ENCODE measurements around the gene LCE2A.

LCE2A gene

DNA sequence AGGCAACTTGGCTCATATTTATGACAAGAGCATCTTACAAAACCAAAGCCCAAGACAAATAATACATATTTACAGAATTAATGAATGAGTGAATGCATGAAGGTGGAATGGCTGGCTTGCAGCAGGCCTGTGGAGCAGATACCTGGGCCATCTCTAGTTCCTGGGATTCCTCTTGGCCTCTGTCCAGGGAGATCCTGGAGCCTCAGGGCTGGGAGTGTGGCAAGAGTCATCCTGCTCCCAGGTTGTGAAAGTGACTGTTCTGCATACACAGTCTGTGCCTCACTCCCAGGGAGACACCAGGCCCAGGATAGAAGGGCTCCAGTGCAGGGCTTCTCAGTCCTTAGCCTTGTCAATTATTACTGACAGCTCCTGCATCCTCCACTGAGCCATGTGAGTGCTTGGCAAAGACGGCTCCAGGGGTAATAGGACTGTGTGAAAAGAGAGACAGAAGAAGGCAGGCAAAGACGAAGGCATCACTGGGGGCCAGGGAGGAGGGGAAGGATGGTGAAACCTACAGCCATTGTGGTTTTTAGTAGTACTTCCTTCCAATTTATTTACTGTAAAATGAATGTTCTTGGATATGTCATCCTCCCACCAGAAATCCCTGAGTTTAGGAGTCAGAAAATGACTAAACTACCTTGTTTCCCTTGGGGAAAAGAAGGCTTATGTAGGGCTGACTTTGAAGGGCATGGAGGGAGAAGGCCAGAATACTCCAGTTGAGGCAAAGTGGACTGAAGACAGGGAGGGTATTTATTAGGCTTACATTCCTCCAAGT, 45.4 kb downstream of the LCE2A start:
- DNase-seq = no peak

DNA sequence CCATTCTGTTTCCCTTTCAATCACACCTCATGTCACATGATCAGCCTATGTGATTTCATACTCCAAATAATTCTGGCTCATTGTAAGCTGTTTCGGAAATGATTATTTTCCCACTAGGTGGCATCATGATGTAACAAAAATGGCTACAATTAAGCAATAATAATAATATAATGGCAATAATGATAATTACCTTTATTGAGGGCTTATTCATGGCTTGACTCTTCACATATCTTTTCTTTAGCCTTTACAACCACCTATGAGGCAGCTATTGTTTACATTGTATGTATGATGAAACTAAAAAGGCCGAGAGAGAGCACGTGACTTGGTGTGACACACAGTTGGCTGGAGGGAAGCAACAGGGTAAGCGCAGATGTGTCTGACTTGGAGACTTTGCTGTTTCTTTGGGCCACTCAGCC, 47.2 kb downstream of the LCE2A start:
- no peak for DNase-seq

DNA sequence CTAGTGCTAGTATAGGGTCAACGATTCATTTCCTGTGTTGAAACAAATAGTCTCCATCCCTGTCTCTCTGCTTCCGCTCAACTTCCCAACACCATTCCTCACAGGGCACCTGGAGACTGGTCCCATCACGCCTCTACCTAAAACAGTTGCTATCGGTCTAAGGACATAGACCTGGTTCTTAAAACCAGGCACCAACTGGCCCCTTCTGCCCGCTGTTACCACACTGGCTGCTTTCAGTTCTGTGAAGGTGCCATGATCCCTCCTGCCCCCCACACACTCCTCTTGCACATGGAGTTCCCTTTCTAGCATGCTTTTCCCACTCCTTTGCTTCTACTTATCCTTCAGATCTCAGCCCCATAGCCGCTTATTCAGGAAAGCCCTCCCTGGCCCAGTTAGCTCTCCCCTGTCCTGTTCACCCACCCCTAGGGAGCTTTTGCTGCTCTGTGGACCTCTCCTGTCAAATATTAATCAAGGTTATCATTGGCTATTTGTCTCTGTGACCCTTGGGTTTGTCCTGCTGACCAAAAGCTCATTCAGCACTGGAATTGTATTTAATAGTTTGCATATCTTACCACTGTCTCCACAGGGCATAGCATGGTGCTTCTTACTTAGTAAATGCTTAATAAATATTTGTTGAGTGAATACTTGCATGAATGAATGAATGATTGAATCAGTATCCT, 47.8 kb downstream of the LCE2A start:
- no peak for DNase-seq

DNA sequence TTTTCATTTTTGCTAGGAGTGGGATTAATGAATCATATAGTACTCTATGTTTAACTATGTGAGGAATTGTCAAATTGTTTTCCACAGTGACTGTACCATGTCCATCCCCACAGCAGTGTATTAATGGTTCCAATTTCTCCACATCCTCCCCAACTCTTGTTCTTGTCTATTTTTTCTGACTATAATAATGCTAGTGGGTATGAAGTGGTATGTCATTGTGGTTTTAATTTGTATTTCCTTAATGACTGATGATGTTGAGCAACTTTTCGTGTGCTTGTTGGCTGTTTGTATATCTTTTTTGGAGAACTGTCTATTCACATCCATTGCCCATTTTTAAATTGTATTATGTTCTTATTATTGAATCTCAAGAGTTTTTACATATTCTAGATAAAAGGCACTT, 49.7 kb downstream of the LCE2A start:
- DNase-seq = no peak

Measured in NK-92 treated with Interleukin-12 subunit alpha and Interleukin-12 subunit beta, amount 100 ng/mL, for 24 hours (cell line).